GM15510 (cell line): ENCODE results near the gene TSC22D2.

Source experiments
- POLR2A ChIP-seq: IDR thresholded peaks from 3 replicates; pipeline ENCODE4 v1.6.1; 2011; ENCODE audit warnings: borderline replicate concordance; ENCODE audit not compliant: insufficient read length; ENCODE audit errors: extremely low read depth

The TSC22D2 gene

DNA sequence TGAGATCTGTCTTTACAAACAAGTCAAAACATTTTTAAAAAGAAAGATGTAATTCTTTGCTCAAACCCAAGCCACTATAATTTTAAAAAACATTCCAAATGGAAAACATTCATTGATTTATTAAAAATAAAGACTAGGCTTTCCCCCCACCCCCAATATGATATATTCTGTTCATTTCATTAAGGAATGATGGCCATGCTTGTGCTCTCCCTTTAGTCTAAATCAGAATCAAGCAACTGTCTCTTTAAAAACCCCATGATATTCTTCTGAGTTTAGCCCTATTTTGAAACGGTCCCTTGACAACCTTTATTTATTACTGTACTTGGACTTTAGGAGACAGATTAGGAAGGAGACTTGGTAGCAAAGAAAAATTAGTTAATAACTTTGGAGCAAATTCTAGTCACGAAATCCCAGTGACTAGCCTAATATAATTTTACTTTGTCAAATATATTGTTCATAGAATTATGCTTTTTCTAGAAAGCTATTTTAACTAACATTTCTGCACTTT is 38.4 kb downstream of the TSC22D2 start:
- no peak for TF ChIP-seq POLR2A

DNA sequence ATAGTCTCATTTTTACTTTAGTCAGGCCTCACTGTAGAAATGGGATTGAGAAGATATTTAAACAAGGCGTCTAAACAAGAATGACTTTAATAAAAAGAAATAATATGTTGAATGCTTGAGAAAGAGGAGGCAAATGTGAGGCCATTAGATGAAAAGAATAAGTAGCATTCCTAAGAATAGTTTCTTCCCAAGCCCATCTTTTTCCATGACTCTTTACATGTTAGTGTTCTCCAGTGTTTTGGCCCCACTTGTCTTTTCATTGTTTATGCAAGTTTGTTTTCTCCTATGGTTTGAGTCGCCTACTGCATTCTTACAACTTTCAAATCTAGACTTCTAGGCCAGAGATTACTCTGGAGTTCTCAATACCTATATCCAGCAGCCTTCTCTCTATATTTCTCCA is 39.0 kb downstream of the TSC22D2 start:
- TF ChIP-seq POLR2A, result no peak

DNA sequence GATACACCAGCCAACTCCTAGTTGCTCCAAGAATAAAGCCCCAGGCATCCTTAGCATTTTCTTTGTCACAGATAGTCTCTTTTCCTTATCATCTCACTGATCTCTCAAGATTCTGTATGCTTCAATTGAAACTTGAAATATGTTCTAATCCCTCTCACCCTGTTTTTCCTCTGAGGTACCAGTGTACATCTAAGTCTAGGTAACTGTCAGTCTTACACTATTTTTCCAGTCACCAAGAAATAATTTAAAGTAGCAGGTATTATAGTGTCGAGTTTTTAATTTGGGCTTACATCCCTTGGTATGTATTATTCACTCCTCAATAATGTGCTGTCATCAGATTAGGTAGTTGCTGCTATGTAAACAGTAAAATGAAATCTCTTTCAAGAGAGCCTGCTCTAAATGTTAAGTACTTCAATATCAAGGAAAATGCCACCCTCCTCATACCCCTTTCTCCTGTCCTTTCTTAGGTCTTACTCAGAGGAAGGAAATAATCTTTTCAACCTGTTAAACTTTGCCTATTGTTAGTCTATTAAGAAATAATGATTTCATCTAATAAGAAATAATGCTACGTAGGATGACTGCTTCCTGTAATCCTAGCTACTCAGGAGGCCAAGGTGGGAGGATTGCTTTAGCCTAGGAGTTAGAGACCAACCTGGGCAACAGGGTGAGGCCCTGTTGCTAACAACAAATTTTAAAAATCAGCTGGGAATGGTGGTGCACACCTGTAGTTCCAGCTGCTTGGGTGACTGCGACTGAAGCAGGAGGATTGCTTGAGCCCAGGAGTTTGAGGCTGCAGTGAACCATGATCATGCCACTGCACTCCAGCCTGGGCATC is 39.8 kb downstream of the TSC22D2 start:
- TF ChIP-seq POLR2A, result no peak

- no peak for TF ChIP-seq POLR2A
Observed at GRCh38 chr3:150449169-150449721, 41.1 kb downstream of the TSC22D2 start.

GRCh38 chr3:150450916-150451315 is 42.8 kb downstream of the TSC22D2 start:
- TF ChIP-seq POLR2A, result no peak

DNA sequence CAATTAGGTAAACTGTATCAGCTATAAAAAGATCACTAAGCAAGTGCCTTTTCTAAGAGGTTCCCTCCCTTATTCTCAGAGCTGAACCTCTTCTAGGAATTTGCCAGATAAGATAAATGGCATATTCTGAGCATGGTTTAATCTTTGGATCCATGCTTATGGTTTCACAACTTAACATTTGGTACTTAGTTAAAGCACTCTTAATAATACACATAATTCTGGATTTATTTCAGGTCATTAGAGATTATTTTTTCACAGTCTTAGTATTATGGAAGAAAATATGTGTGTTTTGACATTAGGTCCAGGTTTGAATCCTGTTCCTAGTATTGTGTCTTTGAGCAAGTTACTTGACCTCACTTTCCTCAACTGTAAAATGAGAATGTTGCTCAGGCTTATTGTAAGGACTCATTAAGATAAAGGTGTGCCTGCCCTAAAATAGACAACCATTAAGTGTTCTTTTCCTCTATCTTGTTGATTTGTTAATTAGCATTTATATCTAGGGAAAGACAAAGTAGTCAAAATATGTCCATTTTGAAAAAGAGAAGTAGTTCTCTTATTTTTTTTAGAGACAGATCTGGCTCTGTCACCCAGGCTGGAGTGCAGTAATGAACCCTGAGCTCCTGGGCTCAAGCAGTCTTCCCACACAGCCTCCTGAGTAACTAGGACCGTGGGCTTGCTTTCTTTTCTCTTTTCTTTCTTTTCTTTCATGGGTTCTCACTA is 43.4 kb downstream of the TSC22D2 start:
- TF ChIP-seq POLR2A, result no peak

DNA sequence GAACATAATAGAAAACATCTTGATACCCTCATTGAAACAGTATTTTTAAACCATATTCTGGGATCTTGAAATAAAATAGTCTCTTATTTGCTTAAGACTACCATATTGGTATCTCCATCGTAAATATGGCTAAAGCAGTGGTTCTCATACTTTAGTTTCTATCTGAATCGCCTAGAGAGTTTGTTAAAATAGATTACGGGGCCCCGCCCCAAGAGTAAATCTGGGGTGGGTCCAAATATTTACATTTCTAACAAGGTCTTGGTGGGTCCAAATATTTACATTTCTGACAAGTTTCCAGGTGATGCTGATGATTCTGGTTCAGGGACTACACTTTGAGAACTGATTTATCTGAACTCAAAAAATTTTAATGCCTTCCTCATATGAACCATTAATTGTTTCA is 45.3 kb downstream of the TSC22D2 start:
- no peak for TF ChIP-seq POLR2A

DNA sequence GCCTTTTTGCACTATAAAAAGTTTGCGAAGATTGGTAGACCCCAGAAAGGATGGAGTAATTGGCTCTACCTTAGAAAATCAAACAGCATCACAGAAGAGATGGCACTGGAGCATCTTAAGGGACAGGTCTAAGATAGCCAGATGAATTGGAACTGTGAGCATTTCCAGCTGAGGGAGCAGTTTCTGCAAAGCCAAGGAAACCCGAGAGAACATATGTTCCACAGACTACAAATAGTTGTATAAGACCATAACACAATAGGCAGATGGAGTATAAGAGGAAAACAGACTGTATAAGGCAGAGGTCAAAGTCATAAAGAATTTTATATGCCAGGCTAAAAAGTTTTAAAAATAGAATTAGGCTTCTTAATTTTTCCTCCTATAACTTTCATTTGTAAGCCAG is 46.0 kb downstream of the TSC22D2 start:
- TF ChIP-seq POLR2A, result no peak

DNA sequence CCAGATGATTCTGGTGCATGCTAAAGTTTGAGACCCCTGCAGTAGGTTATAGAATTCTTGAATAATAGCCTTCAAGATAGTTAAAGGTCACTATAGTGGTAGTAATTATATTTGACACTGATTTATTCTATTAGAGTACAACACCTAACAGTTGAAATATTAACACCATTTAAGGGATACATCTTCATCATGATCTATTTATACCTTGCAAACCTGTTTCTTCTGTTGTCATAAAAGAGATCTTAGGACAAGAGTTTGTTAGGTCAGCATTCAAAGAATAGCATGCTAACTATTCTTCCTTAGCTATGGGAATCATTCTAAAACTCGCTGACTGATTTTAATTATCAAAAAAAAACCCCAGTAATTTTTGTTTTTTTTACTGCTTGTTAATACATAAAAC is 46.5 kb downstream of the TSC22D2 start:
- no peak for TF ChIP-seq POLR2A

- no peak for TF ChIP-seq POLR2A
Observed at GRCh38 chr3:150455341-150455740, 47.2 kb downstream of the TSC22D2 start.

DNA sequence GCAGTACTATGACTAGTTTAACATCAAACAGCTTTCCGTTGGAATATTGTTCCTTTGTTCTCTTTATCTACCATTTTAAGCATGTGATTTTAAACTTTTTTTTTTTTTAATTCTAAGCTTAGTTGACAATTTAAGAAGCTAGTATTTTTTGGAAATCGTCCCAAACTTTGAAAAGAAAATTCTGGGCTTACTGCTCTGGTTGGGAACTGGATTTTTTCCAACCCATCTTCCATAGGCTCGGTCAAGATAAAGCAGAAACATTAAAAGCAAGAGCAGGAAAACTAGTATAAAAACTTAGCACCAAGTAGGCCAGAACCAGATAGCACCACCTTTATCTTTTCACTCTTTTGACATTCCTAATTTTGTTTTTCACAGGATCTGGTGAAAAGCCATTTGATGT is 49.9 kb downstream of the TSC22D2 start:
- no peak for TF ChIP-seq POLR2A

- no peak for TF ChIP-seq POLR2A
Observed at GRCh38 chr3:150460484-150460883, 52.4 kb downstream of the TSC22D2 start.

DNA sequence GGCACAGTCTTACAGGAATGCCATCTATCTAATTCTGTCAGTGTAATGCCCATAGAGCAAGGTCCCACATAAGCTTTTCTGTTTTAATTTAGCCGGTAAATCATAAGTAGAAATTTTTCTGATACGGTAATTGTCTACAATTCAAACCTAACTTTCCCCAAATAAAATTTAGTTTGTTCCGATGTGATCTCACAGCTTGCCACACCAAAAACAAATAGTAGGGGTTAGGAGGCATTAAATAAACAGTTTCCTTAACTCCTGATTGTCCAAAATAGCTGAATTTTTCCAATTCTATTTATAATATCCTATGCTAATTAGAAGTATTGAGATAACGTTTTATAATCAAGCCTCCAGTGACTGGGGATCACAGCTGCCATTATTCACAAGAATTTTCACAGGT is 53.3 kb downstream of the TSC22D2 start:
- TF ChIP-seq POLR2A, result no peak

DNA sequence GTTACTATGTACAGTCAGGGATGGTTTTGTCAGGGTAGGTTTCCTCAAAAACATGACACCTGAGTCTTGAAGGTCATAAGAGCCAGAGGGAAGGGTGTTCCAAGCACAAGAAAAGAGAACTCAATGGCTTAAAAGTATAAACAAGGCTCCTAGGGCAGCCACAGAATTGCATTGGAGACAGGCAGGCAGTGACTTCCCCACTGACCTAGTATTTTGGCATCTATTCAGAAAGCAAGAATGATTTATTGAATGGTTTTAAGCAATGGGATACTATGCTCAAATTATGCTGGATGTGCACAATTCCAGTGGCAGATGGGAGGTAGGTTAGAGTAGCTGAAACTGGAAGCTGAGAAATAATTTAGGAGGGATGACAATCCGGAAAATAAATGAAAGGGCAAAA is 54.0 kb downstream of the TSC22D2 start:
- no peak for TF ChIP-seq POLR2A

DNA sequence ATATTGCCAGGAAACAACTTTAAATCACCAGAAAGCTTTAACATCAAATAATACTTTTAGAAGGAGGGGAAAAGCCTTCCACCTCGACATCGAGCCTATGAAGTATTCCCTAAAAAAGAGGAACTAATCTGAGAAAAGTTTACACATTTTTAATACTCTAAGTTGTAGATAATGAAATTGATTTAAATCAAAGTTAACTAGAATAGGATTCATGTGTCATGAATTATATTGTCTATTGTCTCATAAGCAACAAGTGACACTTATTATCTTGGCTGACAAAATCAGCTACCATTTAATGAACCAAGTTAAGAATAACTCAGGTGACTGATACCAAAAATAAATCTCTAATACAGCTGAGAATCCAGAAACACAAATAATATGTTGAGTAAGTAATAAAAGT is 56.6 kb downstream of the TSC22D2 start:
- TF ChIP-seq POLR2A, result no peak

GRCh38 chr3:150467381-150467780 is 59.3 kb downstream of the TSC22D2 start:
- TF ChIP-seq POLR2A, result no peak

DNA sequence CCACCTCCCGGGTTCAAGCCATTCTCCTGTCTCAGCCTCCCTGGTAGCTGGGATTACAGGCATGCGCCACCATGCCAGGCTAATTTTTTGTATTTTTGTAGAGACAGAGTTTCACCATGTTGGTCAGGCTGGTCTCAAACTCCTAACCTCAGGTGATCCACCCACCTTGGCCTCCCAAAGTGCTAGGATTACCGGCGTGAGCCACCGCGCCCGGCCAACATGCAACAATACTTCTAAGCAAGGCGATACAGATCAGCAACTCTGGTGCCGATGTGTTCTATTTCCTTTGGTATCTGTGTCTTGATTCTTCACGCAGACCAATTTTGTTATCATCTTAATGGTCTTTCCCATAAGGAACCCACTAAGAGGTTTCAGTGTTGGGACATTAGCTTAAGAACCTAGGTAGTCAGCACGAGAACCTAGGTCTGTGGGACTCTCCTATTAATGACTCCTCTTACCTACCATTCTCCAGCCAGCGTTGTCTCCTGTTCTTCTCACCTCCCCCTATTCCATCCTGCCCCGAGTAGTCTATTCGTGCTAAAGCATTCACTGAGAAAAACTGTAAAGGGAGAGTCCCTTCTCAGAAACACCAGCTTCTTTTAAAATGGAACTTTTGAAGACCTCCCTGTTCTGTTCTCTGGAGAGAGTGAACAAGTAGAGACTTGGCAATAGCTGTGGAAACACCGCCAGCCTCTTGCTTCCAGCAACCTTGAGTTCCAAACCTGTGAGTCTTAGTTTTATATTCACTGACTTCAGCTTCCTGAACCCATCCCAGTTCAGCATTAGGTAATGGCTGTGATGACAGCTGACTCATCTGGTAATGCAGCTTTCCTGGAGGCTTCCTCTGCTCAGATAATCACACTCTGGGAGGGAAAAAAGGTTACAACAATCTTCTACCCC is 61.2 kb downstream of the TSC22D2 start:
- TF ChIP-seq POLR2A, result no peak
